GM12878 (cell line): Measurements from ENCODE around the gene PIP4K2A. TPM values are rescaled to one million over a fixed set of nuclear protein-coding genes. Genes with fewer than 3 reads are reported as not detected.

Experiments used
- ATF7 ChIP-seq: fragments of 450-650 bp; IDR thresholded peaks from 2 replicates; pipeline ENCODE4 v1.6.1; 2016; ENCODE audit warnings: low read depth, mild to moderate bottlenecking
- BACH1 ChIP-seq: fragments of 450-650 bp; IDR thresholded peaks from 2 replicates; pipeline ENCODE4 v1.6.1; 2017; ENCODE audit warnings: mild to moderate bottlenecking, borderline replicate concordance
- BHLHE40 ChIP-seq, 2 experiments: fragments of 450-650 bp in 1 of 2; IDR thresholded peaks; 2 replicates each; pipeline ENCODE4 v1.6.1; 2011 to 2017; ENCODE audit warnings: low read depth in 2 of 2, borderline replicate concordance in 1 of 2, improper control_type of control experiment in 1 of 2, low read length in 1 of 2, mild to moderate bottlenecking in 1 of 2
- CREB1 ChIP-seq: IDR thresholded peaks from 2 replicates; pipeline ENCODE4 v1.6.1; 2012; ENCODE audit warnings: low read depth, mild to moderate bottlenecking, inconsistent platforms
- EZH2 ChIP-seq: IDR thresholded peaks from 2 replicates; pipeline ENCODE4 v1.6.1; 2012; ENCODE audit warnings: low read depth, mild to moderate bottlenecking, control low read depth, inconsistent platforms, low read length, borderline replicate concordance; ENCODE audit not compliant: control insufficient read depth
- FOXK2 ChIP-seq: fragments of 450-650 bp; IDR thresholded peaks from 2 replicates; pipeline ENCODE4 v1.6.1; 2017; ENCODE audit warnings: mild to moderate bottlenecking, moderate library complexity
- HCFC1 ChIP-seq: fragments of 150-350 bp; IDR thresholded peaks from 2 replicates; pipeline ENCODE4 v1.6.1; 2014; ENCODE audit warnings: low read length
- IKZF1 ChIP-seq: fragments of 450-650 bp; conservative IDR thresholded peaks from 2 replicates; pipeline ENCODE4 v1.6.1; 2017; ENCODE audit warnings: antibody characterized with exemption, mild to moderate bottlenecking
- JUNB ChIP-seq: IDR thresholded peaks from 2 replicates; pipeline ENCODE4 v1.6.1; 2016; ENCODE audit warnings: antibody characterized with exemption, mild to moderate bottlenecking
- MTA3 ChIP-seq: IDR thresholded peaks from 2 replicates; pipeline ENCODE4 v1.6.1; 2012; ENCODE audit warnings: low read length, inconsistent platforms, borderline replicate concordance
- RFX5 ChIP-seq: IDR thresholded peaks from 2 replicates; pipeline ENCODE4 v1.6.1; 2011; ENCODE audit warnings: low read depth, low read length, improper control_type of control experiment
- RUNX3 ChIP-seq: IDR thresholded peaks from 2 replicates; pipeline ENCODE4 v1.6.1; 2012; ENCODE audit warnings: low read length, inconsistent platforms
- SUPT20H ChIP-seq: IDR thresholded peaks from 2 replicates; pipeline ENCODE4 v1.6.1; 2011; ENCODE audit warnings: low read depth, mild to moderate bottlenecking, low read length, moderate library complexity, borderline replicate concordance; ENCODE audit not compliant: control insufficient read depth
- SUZ12 ChIP-seq: fragments of 200-600 bp; sonication (generic); IDR thresholded peaks from one replicate; pipeline ENCODE4 v1.6.1; 2018; ENCODE audit warnings: antibody characterized with exemption, mild to moderate bottlenecking; ENCODE audit not compliant: unreplicated experiment
- TAF1 ChIP-seq: IDR thresholded peaks from 2 replicates; pipeline ENCODE4 v1.6.1; 2011; ENCODE audit warnings: mild to moderate bottlenecking, low read depth, low read length, borderline replicate concordance
- ZBED1 ChIP-seq: IDR thresholded peaks from 2 replicates; pipeline ENCODE4 v1.6.1; 2016; ENCODE audit warnings: borderline replicate concordance
- ZSCAN29 ChIP-seq: fragments of 450-650 bp; IDR thresholded peaks from 2 replicates; pipeline ENCODE4 v1.6.1; 2017; ENCODE audit warnings: mild to moderate bottlenecking, moderate library complexity
- polyA plus RNA-seq, 11 experiments: library from polyadenylated mRNA; depleted of rRNA in 4 of 11; unstranded in 6 of 11; stranded (reverse) in 5 of 11; fragments of >200 nt; fragmentation: Nextera tagmentation in 4 of 11; fragmentation: Illumina TruSeq in 1 of 11; extraction: Ambion mirVana in 4 of 11; extraction: Trizol in 1 of 11; gene quantifications; 1 replicate in 1 of 11; 2 replicates in 10 of 11; pipeline versions ENCODE4 v1.2.1 to v1.2.3, GENCODE V29; 2011 to 2016; ENCODE audit warnings: inconsistent platforms in 2 of 11, missing spikeins in 2 of 11, low read depth in 1 of 11
- total RNA-seq, 4 experiments: library from RNA; depleted of rRNA in 3 of 4; stranded (reverse); fragments of >200 nt in 3 of 4; fragmentation: Illumina TruSeq in 1 of 4; extraction: Trizol in 1 of 4; gene quantifications; 2 replicates each; pipeline versions ENCODE4 v1.2.1 to v1.2.3, GENCODE V29; 2013 to 2021
- TF ChIP-seq, protein P1 (sequence below): IDR thresholded peaks from 2 replicates; pipeline ENCODE4 v1.6.1; 2012; ENCODE audit warnings: improper control_type of control experiment, low read depth, low read length; ENCODE audit not compliant: insufficient replicate concordance
- TF ChIP-seq, protein P2 (sequence below): IDR thresholded peaks from 2 replicates; pipeline ENCODE4 v1.6.1; 2011; ENCODE audit warnings: mild to moderate bottlenecking, low read depth, low read length, moderate library complexity; ENCODE audit not compliant: insufficient replicate concordance
- TF ChIP-seq, protein P3 (sequence below): IDR thresholded peaks from 2 replicates; pipeline ENCODE4 v1.6.1; 2012; ENCODE audit warnings: low read depth, low read length, improper control_type of control experiment
- TF ChIP-seq, protein P4 (sequence below): IDR thresholded peaks from 2 replicates; pipeline ENCODE4 v1.6.1; 2012; ENCODE audit warnings: low read length, inconsistent platforms

Gene PIP4K2A
- total and polyA plus RNA-seq, 10 of the 15 experiments (the other 5 are each of a cell fraction or from before 2014, with no cell fraction given): 54.3 to 139 (median 84.4) TPM

DNA sequence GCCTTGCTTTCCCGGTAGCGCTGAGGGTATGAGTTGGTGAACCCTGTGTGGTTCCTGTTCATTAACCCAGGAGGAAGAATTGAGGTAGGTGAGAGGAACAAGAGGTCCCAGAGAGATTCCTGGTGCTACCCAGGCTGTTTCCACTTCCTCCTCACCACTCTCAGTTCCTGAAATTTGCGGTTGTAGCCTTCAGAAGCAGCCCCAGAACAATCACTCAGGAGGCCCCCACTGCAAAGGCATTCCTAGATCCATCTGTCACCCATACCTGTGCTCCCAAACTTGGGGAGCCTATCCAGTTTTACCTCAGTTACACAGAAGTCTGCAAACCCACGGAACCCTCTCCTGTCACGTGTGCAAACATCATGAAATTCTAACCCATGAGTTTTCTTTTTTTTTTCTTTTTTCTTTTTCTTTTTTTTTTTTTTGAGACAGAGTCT, 9.0 kb upstream of the PIP4K2A start (continued):
- TF ChIP-seq, protein P1, sequence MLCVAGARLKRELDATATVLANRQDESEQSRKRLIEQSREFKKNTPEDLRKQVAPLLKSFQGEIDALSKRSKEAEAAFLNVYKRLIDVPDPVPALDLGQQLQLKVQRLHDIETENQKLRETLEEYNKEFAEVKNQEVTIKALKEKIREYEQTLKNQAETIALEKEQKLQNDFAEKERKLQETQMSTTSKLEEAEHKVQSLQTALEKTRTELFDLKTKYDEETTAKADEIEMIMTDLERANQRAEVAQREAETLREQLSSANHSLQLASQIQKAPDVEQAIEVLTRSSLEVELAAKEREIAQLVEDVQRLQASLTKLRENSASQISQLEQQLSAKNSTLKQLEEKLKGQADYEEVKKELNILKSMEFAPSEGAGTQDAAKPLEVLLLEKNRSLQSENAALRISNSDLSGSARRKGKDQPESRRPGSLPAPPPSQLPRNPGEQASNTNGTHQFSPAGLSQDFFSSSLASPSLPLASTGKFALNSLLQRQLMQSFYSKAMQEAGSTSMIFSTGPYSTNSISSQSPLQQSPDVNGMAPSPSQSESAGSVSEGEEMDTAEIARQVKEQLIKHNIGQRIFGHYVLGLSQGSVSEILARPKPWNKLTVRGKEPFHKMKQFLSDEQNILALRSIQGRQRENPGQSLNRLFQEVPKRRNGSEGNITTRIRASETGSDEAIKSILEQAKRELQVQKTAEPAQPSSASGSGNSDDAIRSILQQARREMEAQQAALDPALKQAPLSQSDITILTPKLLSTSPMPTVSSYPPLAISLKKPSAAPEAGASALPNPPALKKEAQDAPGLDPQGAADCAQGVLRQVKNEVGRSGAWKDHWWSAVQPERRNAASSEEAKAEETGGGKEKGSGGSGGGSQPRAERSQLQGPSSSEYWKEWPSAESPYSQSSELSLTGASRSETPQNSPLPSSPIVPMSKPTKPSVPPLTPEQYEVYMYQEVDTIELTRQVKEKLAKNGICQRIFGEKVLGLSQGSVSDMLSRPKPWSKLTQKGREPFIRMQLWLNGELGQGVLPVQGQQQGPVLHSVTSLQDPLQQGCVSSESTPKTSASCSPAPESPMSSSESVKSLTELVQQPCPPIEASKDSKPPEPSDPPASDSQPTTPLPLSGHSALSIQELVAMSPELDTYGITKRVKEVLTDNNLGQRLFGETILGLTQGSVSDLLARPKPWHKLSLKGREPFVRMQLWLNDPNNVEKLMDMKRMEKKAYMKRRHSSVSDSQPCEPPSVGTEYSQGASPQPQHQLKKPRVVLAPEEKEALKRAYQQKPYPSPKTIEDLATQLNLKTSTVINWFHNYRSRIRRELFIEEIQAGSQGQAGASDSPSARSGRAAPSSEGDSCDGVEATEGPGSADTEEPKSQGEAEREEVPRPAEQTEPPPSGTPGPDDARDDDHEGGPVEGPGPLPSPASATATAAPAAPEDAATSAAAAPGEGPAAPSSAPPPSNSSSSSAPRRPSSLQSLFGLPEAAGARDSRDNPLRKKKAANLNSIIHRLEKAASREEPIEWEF: no peak
- peak; percentile 97; the same call in 1 of the 2 replicates for TF ChIP-seq EZH2
- TF ChIP-seq CREB1: 0 out of 2 replicates have a peak, but pooled peaks have one; percentile 28
- TF ChIP-seq HCFC1: no peak
- TF ChIP-seq, protein P2, sequence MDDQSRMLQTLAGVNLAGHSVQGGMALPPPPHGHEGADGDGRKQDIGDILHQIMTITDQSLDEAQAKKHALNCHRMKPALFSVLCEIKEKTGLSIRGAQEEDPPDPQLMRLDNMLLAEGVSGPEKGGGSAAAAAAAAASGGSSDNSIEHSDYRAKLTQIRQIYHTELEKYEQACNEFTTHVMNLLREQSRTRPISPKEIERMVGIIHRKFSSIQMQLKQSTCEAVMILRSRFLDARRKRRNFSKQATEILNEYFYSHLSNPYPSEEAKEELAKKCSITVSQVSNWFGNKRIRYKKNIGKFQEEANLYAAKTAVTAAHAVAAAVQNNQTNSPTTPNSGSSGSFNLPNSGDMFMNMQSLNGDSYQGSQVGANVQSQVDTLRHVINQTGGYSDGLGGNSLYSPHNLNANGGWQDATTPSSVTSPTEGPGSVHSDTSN: peak; percentile 83
- TF ChIP-seq ZBED1: peak; percentile 82; the same call in 1 of the 2 replicates
- no peak; the same call in none of the 2 replicates for TF ChIP-seq JUNB
- no peak for TF ChIP-seq ZSCAN29
- TF ChIP-seq RUNX3: peak; percentile 100
- peak; percentile 91 for TF ChIP-seq BACH1
- TF ChIP-seq, protein P3, sequence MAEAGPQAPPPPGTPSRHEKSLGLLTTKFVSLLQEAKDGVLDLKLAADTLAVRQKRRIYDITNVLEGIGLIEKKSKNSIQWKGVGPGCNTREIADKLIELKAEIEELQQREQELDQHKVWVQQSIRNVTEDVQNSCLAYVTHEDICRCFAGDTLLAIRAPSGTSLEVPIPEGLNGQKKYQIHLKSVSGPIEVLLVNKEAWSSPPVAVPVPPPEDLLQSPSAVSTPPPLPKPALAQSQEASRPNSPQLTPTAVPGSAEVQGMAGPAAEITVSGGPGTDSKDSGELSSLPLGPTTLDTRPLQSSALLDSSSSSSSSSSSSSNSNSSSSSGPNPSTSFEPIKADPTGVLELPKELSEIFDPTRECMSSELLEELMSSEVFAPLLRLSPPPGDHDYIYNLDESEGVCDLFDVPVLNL: no peak
- TF ChIP-seq TAF1: peak; percentile 13; the same call in 1 of the 2 replicates
- TF ChIP-seq, protein P4, sequence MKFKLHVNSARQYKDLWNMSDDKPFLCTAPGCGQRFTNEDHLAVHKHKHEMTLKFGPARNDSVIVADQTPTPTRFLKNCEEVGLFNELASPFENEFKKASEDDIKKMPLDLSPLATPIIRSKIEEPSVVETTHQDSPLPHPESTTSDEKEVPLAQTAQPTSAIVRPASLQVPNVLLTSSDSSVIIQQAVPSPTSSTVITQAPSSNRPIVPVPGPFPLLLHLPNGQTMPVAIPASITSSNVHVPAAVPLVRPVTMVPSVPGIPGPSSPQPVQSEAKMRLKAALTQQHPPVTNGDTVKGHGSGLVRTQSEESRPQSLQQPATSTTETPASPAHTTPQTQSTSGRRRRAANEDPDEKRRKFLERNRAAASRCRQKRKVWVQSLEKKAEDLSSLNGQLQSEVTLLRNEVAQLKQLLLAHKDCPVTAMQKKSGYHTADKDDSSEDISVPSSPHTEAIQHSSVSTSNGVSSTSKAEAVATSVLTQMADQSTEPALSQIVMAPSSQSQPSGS: peak; percentile 84
- peak; percentile 99 for TF ChIP-seq IKZF1
- no peak for TF ChIP-seq FOXK2
- no peak for TF ChIP-seq SUPT20H
- no peak for TF ChIP-seq RFX5
- peak; percentile 62 to 65 for TF ChIP-seq BHLHE40 (IDR thresholded peaks at IDR 0.05; ENCODE audit: borderline replicate concordance in 1 of 2, low read depth in 2 of 2, low read length in 1 of 2)
- peak; percentile 90 for TF ChIP-seq MTA3
- TF ChIP-seq SUZ12: no peak
- peak; percentile 77 for TF ChIP-seq ATF7
